NCI-H1930 (cell line): Measurements from ENCODE around the gene ZFTA.
"Not testable (repeated sequence)": the region's sequence is repeated elsewhere in the genome, so short reads cannot be mapped to it uniquely, and the experiment has no call there.

Experiments
- DNase-seq, 2 experiments: peaks; one replicate each; lab custom pipeline; 2025; lab: John Stamatoyannopoulos, UW

The ZFTA gene

GRCh38 chr11:63775191-63775590, 6.6 kb upstream of the ZFTA start:
- DNase-seq = no peak

- DNase-seq = not testable (repeated sequence)
Observed at GRCh38 chr11:63771741-63772318, 3.3 kb upstream of the ZFTA start.

GRCh38 chr11:63770763-63771162, 2.2 kb upstream of the ZFTA start:
- DNase-seq = no peak

GRCh38 chr11:63769714-63770455, 1.3 kb upstream of the ZFTA start:
- peak in 1 of 2 experiments; percentile 30 for DNase-seq

GRCh38 chr11:63769042-63769713, 603 bp upstream of the ZFTA start:
- DNase-seq = peak in 1 of 2 experiments; percentile 54

- DNase-seq = peak; percentile 50 to 57
Observed at GRCh38 chr11:63767565-63768236, 874 bp downstream of the ZFTA start.

- DNase-seq = no peak
Observed at GRCh38 chr11:63767267-63767564, 1.4 kb downstream of the ZFTA start.

- DNase-seq = no peak
Observed at GRCh38 chr11:63766531-63767235, 1.9 kb downstream of the ZFTA start.

GRCh38 chr11:63765688-63766241, 2.8 kb downstream of the ZFTA start:
- no peak for DNase-seq

GRCh38 chr11:63764679-63765647, 3.6 kb downstream of the ZFTA start:
- DNase-seq = no peak

GRCh38 chr11:63764340-63764678, 4.3 kb downstream of the ZFTA start:
- DNase-seq = no peak

- DNase-seq = no peak
Observed at GRCh38 chr11:63763496-63764339, 4.9 kb downstream of the ZFTA start.

GRCh38 chr11:63762654-63763495, 5.7 kb downstream of the ZFTA start:
- no peak for DNase-seq

GRCh38 chr11:63761931-63762653, 6.5 kb downstream of the ZFTA start:
- DNase-seq = no peak

- DNase-seq = no peak
Observed at GRCh38 chr11:63761188-63761587, 7.4 kb downstream of the ZFTA start.

- DNase-seq = no peak
Observed at GRCh38 chr11:63760487-63761079, 8.0 kb downstream of the ZFTA start.

- no peak for DNase-seq
Observed at GRCh38 chr11:63756919-63757761, 11.4 kb downstream of the ZFTA start.
